GM20000 (cell line): ENCODE data around the gene RFPL3.
"Not testable (repeated sequence)": the region's sequence is repeated elsewhere in the genome, so short reads cannot be mapped to it uniquely, and the experiment has no call there.

ENCODE experiments used
- DNase-seq: peaks from one replicate; pipeline ENCODE4 v3.0.0; 2012; ENCODE audit warnings: low spot score
- CTCF ChIP-seq: IDR thresholded peaks from 2 replicates; pipeline ENCODE4 v1.5.1; 2012; ENCODE audit warnings: mild to moderate bottlenecking, control low read depth; ENCODE audit errors: extremely low read depth, missing control alignments

RFPL3 gene

GRCh38 chr22:32336121-32336603, 21.5 kb upstream of the RFPL3 start:
- DNase-seq, result no peak
- TF ChIP-seq CTCF, result no peak

DNA sequence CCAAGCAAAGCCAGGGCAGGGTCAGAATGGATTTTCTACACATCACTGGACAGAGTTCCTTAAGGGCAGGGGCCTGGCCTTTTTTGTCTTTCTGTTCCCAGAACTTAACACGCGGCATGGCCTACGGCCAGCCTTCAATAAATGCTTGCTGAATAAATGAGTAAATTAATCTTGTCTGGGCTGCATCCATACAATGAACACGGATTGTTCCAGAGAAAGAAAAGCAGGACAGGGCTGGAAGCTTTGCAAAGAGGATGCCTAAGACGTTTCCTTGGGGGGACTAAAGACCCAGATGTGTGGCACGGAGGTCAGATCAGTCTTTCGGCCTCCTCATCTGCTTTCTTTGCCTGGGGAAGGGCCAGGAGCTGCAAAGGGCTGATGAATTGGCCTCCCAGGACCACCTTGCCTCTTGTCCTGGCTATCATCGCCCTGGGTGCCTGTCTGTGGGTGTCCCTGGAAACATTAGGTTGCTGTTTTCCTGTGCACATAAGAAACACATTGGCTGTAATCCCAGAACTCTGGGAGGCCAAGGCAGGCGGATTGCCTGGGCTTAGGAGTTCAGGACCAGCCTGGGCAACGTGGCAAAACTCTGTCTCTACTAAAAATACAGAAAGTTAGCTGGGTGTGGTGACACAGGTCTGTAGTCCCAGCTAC, 20.8 kb upstream of the RFPL3 start:
- no peak for TF ChIP-seq CTCF
- DNase-seq, result no peak

- DNase-seq, result not testable (repeated sequence)
These were observed 20.2 kb upstream of the RFPL3 start for GRCh38 chr22:32337425-32337824.

DNA sequence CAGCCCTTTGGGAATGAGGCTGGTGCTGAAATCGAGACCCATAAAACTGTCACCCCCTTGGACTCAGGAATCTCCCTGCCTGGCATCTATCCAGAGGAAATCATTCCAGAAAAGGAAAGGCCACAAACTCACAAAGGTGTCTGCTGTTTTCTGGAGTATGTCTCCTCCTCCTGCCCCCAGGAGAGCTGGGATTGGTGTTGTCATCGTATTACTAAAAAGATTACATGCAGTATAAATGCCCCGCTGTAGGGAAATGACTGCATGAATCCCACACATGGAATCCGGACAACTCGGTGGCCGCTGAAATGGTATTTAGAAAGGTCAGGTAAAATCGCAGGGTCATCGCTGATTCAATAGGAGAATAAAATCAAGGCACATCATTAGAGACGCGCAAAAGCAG, 18.9 kb upstream of the RFPL3 start:
- DNase-seq, result no peak
- no peak for TF ChIP-seq CTCF

GRCh38 chr22:32339190-32340012, 18.3 kb upstream of the RFPL3 start:
- no peak for TF ChIP-seq CTCF
- DNase-seq, result no peak

DNA sequence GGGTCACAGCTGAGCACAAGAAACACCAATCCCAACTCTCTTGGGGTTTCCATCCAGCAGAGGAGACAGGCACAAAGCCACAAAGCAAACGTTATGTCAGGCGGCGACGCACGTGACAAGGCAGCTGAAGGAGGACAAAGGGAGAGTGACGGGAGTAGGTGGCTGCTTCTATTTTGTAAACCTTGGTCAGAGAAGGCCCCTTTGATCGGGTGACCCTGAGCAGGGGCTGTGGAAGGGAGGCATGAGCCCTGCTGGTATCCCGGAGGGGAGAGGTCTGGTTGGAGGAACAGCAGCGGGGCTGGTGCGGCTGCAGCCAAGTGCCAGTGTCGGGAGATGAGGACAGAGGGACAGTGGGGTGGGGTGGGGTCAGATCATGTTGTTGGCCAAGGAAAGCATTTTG, 17.3 kb upstream of the RFPL3 start:
- no peak for TF ChIP-seq CTCF
- DNase-seq, result no peak

- no peak for DNase-seq
- TF ChIP-seq CTCF, result no peak
These were observed 16.4 kb upstream of the RFPL3 start for GRCh38 chr22:32341122-32341740.
